T-helper 2 cell (primary cell): ENCODE measurements around the gene SLC45A2.
A peak's percentile ranks its signal among the peaks of the same experiment; 100 is the strongest.
"Not testable (repeated sequence)": the region's sequence is repeated elsewhere in the genome, so short reads cannot be mapped to it uniquely, and the experiment has no call there.

Experiments
- DNase-seq, 5 experiments: peaks; one replicate each; pipeline versions ENCODE4 v3.0.0 to v3.0.0-alpha.2; 2012 to 2022
- total RNA-seq, 2 donors: gene quantifications; one replicate each; lab custom pipeline; 2026; lab: John Stamatoyannopoulos, UW

SLC45A2 gene
- total RNA-seq, result 0 reads per million in 2 donors

- DNase-seq, result no peak
Measured at GRCh38 chr5:33984671-33985124, at the start of gene SLC45A2. SLC45A2 (minus strand) TSS chr5:33984693; CDS start chr5:33984583, 110 bp downstream.

GRCh38 chr5:34031966-34032365 is 47.5 kb upstream of the SLC45A2 start:
- DNase-seq, result no peak

- no peak for DNase-seq
Measured at GRCh38 chr5:34031117-34031516, 46.6 kb upstream of the SLC45A2 start.

- not testable (repeated sequence) for DNase-seq
Measured at GRCh38 chr5:34030585-34030984, 46.1 kb upstream of the SLC45A2 start.

GRCh38 chr5:34030048-34030447 is 45.6 kb upstream of the SLC45A2 start:
- DNase-seq, result no peak

- no peak for DNase-seq
Measured at GRCh38 chr5:34028349-34028748, 43.9 kb upstream of the SLC45A2 start.

GRCh38 chr5:34026089-34026761 is 41.7 kb upstream of the SLC45A2 start:
- DNase-seq, result no peak

GRCh38 chr5:34022121-34022705 is 37.7 kb upstream of the SLC45A2 start:
- peak in 1 of 5 experiments; percentile 93 for DNase-seq

- DNase-seq, result no peak
Measured at GRCh38 chr5:34021334-34021733, 36.8 kb upstream of the SLC45A2 start.

- DNase-seq, result no peak
Measured at GRCh38 chr5:34020726-34021125, 36.2 kb upstream of the SLC45A2 start.

GRCh38 chr5:34017254-34017653 is 32.8 kb upstream of the SLC45A2 start:
- no peak for DNase-seq

GRCh38 chr5:34016750-34017149 is 32.3 kb upstream of the SLC45A2 start:
- no peak for DNase-seq

GRCh38 chr5:34016222-34016621 is 31.7 kb upstream of the SLC45A2 start:
- DNase-seq, result no peak

GRCh38 chr5:34015120-34015822 is 30.8 kb upstream of the SLC45A2 start:
- peak in 1 of 5 experiments; percentile 8 for DNase-seq

GRCh38 chr5:34014626-34015025 is 30.1 kb upstream of the SLC45A2 start:
- no peak for DNase-seq

GRCh38 chr5:34013547-34013946 is 29.1 kb upstream of the SLC45A2 start:
- DNase-seq, result no peak

- no peak for DNase-seq
Measured at GRCh38 chr5:34012791-34013190, 28.3 kb upstream of the SLC45A2 start.

GRCh38 chr5:34011536-34011935 is 27.0 kb upstream of the SLC45A2 start:
- no peak for DNase-seq

GRCh38 chr5:34010146-34010545 is 25.7 kb upstream of the SLC45A2 start:
- DNase-seq, result not testable (repeated sequence)

GRCh38 chr5:34009610-34010009 is 25.1 kb upstream of the SLC45A2 start:
- DNase-seq, result no peak

- DNase-seq, result peak in 1 of 5 experiments; percentile 31
Measured at GRCh38 chr5:34008802-34009201, 24.3 kb upstream of the SLC45A2 start.

- DNase-seq, result peak; percentile 43 to 92 (median 77)
Measured at GRCh38 chr5:34007621-34008600, 23.4 kb upstream of the SLC45A2 start, which contains the start of gene AMACR. AMACR (minus strand) TSS chr5:34008050; CDS start chr5:34008019, 31 bp downstream.
